Motor neuron (in vitro differentiated cells): ENCODE results near the gene PLEKHJ1. TPM values are rescaled to one million over a fixed set of nuclear protein-coding genes. Genes with fewer than 3 reads are reported as not detected.

Experiments
- ATAC-seq, 8 experiments: fragments of 200-7000 bp; cut with Tn5 transposase; replicated peaks in 6 of 8; 2 replicates each; pipeline ENCODE4 v1.8.0; 2021; ENCODE audit warnings: mild to moderate bottlenecking in 8 of 8, moderate library complexity in 8 of 8
- H3K27ac ChIP-seq, 2 donors: fragments of 250-450 bp; sonication (Bioruptor Pico); 2 replicates each; pipeline ENCODE4 v1.9.0; 2021; ENCODE audit warnings: antibody characterized with exemption in 2 of 2, mild to moderate bottlenecking in 2 of 2, moderate library complexity in 1 of 2
- H3K4me1 ChIP-seq, 2 donors: fragments of 250-450 bp; sonication (Bioruptor Pico); replicated peaks in 1 of 2; 2 replicates each; pipeline ENCODE4 v1.6.1; 2021; ENCODE audit warnings: antibody characterized with exemption in 2 of 2, mild to moderate bottlenecking in 2 of 2, moderate library complexity in 1 of 2
- H3K4me3 ChIP-seq, 5 donors: fragments of 250-450 bp; sonication (Bioruptor Pico); 2 replicates each; pipeline ENCODE4 v1.9.0; 2021; ENCODE audit warnings: antibody characterized with exemption in 5 of 5, mild to moderate bottlenecking in 5 of 5, moderate library complexity in 4 of 5
- WGBS, 10 experiments: fragments of 450-650 bp; shearing (Covaris generic); methylation state at CpG; one replicate each; pipeline ENCODE4 v1.0.0; 2022; 5-methylcytosine and 5-hydroxymethylcytosine counted together
- in situ Hi-C, 9 experiments: fragments of 400-800 bp; cut with MboI; loops; one replicate each; pipeline ENCODE4 v1.15.0; 2021; ENCODE audit warnings: low sequenced_read_pairs in 9 of 9, low pct_unique_long_range_greater_than_20kb in 2 of 9; ENCODE audit not compliant: unreplicated experiment in 9 of 9
- total RNA-seq, 8 experiments: library from RNA; unstranded; fragments of 300-600 nt; gene quantifications; 2 replicates each; pipeline versions ENCODE4 v1.2.3 to v1.2.4, GENCODE V29; 2022

PLEKHJ1 gene
- total RNA-seq, 8 experiments from 2014 or later = 45.2 to 86.4 (median 52.2) TPM

GRCh38 chr19:2243274-2244124 is 7.4 kb upstream of the PLEKHJ1 start:
- Histone ChIP-seq H3K4me1 (peaks cover 18% of the 10 kb centered on the region in 2 donors), H3K27ac (no peak overlapping the region), H3K4me3 (no peak overlapping the region)
- peak in 3 of 8 experiments; percentile 38 to 60 (median 55) for ATAC-seq
- in situ Hi-C loops = no loop called here
- 43 to 86% (median 64%) methylated on average over 1 to 10 of the region's 32 CpGs; no CpG with 5 or more reads in 7 of the 10 experiments for WGBS, 10 experiments

DNA sequence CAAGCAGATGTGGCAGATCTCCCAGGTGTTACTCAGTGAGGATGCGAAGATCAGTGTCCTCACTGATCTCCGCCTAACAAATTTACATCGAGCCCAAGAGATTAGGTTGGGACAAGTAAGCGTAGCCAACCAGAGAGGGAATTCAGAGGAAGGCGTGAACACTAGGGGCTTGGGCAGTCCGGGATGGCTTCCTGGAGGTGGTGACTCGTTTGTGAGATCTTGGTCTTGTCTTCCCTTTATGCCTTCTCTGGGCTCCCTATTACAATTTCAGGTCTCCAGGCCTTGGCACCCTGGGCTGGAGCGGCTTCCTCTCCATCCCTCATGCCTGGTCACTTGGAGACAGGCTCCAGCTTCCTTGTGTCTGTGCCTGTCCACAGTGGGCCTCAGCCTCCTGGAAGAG is 6.7 kb upstream of the PLEKHJ1 start:
- Histone ChIP-seq H3K4me1 (peaks cover 25% of the 10 kb centered on the region in 2 donors), H3K27ac (no peak overlapping the region), H3K4me3 (no peak overlapping the region)
- ATAC-seq = no peak
- WGBS, 10 experiments = 82 to 100% (median 100%) methylated on average over 1 to 5 of the region's 8 CpGs; no CpG with 5 or more reads in 6 of the 10 experiments
- in situ Hi-C loops = no loop called here

DNA sequence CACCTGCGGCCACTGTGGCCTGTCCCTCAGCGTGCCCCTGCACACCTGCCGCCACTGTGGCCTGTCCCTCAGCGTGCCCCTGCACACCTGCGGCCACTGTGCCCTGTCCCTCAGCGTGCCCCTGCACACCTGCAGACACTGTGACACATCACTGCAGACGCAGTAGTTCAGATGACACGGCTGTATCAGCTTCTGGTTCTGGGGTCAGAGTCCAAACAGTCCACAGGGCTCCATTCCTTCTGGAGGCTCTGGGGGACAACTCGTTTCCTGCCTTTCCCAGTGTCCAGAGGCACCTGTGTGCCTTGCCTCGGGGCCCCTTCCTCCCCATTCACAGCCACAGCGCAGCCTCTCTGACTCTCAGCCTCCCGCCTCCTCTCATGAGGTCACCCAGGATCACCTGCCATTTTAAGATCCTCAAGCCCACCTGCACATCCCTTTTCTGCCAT is 6.0 kb upstream of the PLEKHJ1 start:
- Histone ChIP-seq H3K4me3 (no peak overlapping the region), H3K27ac (no peak overlapping the region), H3K4me1 (peaks cover 30 to 31% of the 10 kb centered on the region in 2 donors)
- in situ Hi-C loops = no loop called here
- ATAC-seq = no peak
- WGBS, 10 experiments = 80 to 100% (median 95%) methylated on average over 1 to 2 of the region's 12 CpGs; no CpG with 5 or more reads in 6 of the 10 experiments

- in situ Hi-C loops = no loop called here
- ATAC-seq = peak in 1 of 8 experiments; percentile 7
- 19 to 100% (median 82%) methylated on average over 1 to 14 of the region's 41 CpGs; no CpG with 5 or more reads in 1 of the 10 experiments for WGBS, 10 experiments
- no peak overlapping the region for H3K4me3 ChIP-seq
- H3K27ac ChIP-seq = no peak overlapping the region
- peaks cover 30 to 31% of the 10 kb centered on the region in 2 donors for H3K4me1 ChIP-seq
Measured at GRCh38 chr19:2240881-2241760, 5.0 kb upstream of the PLEKHJ1 start.

DNA sequence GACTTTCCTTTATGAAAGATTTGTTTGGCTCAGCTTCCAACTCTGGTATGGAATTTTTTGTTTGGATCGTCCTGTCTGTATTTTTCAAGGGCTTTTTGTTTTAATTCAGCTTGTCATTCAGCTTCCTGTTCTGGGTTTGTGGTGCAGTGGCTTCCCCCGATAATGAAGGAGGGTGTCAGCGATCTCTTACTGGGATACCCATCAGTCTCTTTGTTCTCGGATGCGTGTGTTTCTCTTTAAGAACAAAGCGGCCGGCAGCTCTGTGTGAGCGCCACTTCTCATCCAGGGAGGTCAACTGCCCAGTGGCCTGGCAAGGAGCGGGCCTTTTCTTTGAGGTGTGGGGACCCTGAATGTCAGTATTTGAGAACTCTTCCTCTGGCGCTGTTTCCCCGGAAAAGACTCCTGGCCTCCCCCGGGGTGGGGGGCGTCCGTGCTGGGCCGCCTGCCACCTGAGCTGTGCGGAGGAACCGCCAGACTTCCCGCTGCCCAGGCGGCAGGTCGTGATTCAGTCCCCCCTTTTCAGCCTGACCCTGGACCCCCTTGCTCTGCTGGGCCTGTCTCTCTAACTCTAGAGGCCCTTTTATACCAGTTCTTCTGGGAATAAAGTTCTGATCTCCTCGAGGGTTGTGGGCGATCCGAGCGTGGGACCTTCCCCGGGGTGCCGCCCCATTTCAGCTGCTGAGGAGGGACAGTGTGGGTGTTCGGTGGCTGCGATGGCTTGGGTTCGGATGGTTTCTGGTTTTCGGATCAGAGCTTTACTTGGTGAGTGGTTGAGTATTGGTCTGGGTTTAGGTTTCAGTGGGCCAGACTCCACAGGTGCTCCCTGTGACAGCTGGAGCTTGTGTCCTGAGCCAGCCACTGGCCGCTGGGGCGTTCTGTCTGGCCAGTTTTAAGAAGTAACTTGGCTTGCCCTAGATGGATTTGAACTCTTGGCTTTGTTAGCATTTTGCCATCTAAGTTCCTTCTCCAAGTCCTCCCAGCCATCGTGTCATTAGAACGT is 3.9 kb upstream of the PLEKHJ1 start:
- 0 to 51% (median 12%) methylated on average over 1 to 17 of the region's 34 CpGs for WGBS, 10 experiments
- no peak for ATAC-seq
- no peak overlapping the region for H3K27ac ChIP-seq
- peak overlapping the region; percentile 36 to 89 (median 62) for H3K4me3 ChIP-seq
- in situ Hi-C loops = no loop called here
- H3K4me1 ChIP-seq = peaks cover 31 to 32% of the 10 kb centered on the region in 2 donors

- H3K4me1 ChIP-seq = peaks cover 35 to 38% of the 10 kb centered on the region in 2 donors
Measured at GRCh38 chr19:2239173-2239572, 3.0 kb upstream of the PLEKHJ1 start.

DNA sequence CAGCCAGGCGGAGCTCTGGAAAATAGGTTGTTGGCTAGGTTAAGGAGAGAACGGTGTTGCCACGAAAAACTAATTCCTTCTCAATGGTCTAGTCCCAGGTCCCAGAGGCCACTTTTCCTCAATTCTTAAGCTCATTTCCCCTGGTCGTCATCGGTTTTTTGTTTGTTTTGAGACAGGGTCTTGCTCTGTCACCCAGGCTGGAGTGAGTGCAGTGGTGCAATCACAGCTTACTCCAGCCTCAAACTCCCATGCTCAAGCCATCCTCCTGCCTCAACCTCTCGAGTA is 1.7 kb upstream of the PLEKHJ1 start:
- WGBS, 10 experiments = 55 to 100% (median 76%) methylated on average over 1 to 6 of the region's 6 CpGs; no CpG with 5 or more reads in 4 of the 10 experiments
- Histone ChIP-seq H3K4me3 (peak overlapping the region; percentile 62 to 94 (median 75)), H3K4me1 (peaks cover 35 to 38% of the 10 kb centered on the region in 2 donors), H3K27ac (peak overlapping the region in 1 of 2 donors; percentile 100)
- no peak for ATAC-seq
- in situ Hi-C loops = no loop called here

More at GRCh38 chr19:2239173-2239572, 3.0 kb upstream of the PLEKHJ1 start:
- Histone ChIP-seq H3K4me3 (peak overlapping the region; percentile 36 to 89 (median 62)), H3K27ac (no peak overlapping the region)
- in situ Hi-C loops = no loop called here
- no peak for ATAC-seq
- WGBS, 10 experiments = 20 to 68% (median 46%) methylated on average over 2 to 10 of the region's 10 CpGs

GRCh38 chr19:2237051-2237868 is 1.1 kb upstream of the PLEKHJ1 start:
- ATAC-seq = peak in 1 of 8 experiments; percentile 49
- Histone ChIP-seq H3K4me3 (peak overlapping the region; percentile 62 to 94 (median 75)), H3K27ac (peak overlapping the region; percentile 90 to 100), H3K4me1 (peaks cover 35 to 38% of the 10 kb centered on the region in 2 donors)
- in situ Hi-C loops = no loop called here
- WGBS, 10 experiments = 33 to 81% (median 69%) methylated on average over 2 to 19 of the region's 43 CpGs; no CpG with 5 or more reads in 1 of the 10 experiments

DNA sequence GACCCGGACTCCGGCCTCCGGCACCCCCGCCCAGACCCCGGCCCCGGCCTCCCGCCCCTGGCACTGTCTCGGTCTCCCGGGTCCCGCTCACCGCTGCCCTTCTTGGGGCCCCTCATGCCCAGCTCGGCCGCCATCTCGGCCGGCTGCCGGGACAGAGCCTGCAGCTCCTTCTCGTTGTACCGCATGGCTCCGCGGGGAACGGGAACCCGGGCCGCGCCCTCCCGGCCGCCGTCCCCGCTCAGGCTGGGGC is 140 bp downstream of the PLEKHJ1 start:
- in situ Hi-C loops = no loop called here
- peak overlapping the region; percentile 90 to 100 for H3K27ac ChIP-seq
- H3K4me1 ChIP-seq = peaks cover 35 to 36% of the 10 kb centered on the region in 2 donors
- no CpG with 5 or more reads among the region's 28 CpGs for WGBS, 10 experiments
- peak in 2 of 8 experiments; percentile 47 to 62 for ATAC-seq
- H3K4me3 ChIP-seq = peak overlapping the region; percentile 62 to 94 (median 75)

- peak overlapping the region; percentile 62 to 94 (median 75) for H3K4me3 ChIP-seq
- 0% methylated on average over 2 to 3 of the region's 48 CpGs; no CpG with 5 or more reads in 6 of the 10 experiments for WGBS, 10 experiments
- ATAC-seq = peak in 7 of 8 experiments; percentile 2 to 12 (median 5)
- H3K27ac ChIP-seq = peak overlapping the region; percentile 90 to 100
- peaks cover 31 to 35% of the 10 kb centered on the region in 2 donors for H3K4me1 ChIP-seq
- in situ Hi-C loops = no loop called here
Measured at GRCh38 chr19:2235381-2236063, 607 bp downstream of the PLEKHJ1 start.

DNA sequence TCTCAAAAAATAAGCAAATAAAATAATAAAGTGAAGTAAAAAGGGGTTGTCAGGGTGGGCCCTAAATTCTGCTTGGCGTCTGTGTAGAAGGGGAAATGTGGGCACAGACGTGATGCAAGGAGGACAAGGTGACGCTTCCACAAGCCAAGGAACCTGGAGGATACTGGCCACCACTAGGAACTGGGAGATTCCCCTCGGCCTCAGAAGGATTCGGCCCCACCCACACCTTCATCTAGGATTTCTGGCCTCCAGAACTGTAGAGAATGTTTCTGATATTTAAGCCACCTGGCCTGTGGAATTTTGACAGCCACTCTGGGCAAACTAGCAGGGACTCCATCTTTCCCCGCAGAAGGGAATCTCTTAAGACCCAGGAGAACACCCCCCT is 1.1 kb downstream of the PLEKHJ1 start:
- in situ Hi-C loops = no loop called here
- Histone ChIP-seq H3K4me1 (peaks cover 26 to 30% of the 10 kb centered on the region in 2 donors), H3K4me3 (peak overlapping the region; percentile 62 to 94 (median 75)), H3K27ac (peak overlapping the region in 1 of 2 donors; percentile 90)
- 18 to 60% (median 39%) methylated on average over 2 to 5 of the region's 6 CpGs; no CpG with 5 or more reads in 6 of the 10 experiments for WGBS, 10 experiments
- ATAC-seq = no peak
